DND-41 (cell line): ENCODE results near the gene PRXL2B.

ENCODE experiments used
- ATAC-seq: fragments of 200-7000 bp; cut with Tn5 transposase; 3 replicates; pipeline ENCODE4 v1.9.1; 2021; ENCODE audit warnings: low read depth; ENCODE audit not compliant: insufficient read depth
- DNase-seq: peaks from one replicate; pipeline ENCODE4 v3.0.0-alpha.2; 2020
- H2AFZ ChIP-seq: 2 replicates; pipeline ENCODE4 v1.6.0; 2012; ENCODE audit warnings: low read depth, low read length
- H3K27ac ChIP-seq: 2 replicates; pipeline ENCODE4 v1.5.1; 2012; ENCODE audit warnings: low read length, inconsistent platforms
- H3K27me3 ChIP-seq: fragments of 200-600 bp; sonication (generic); 2 replicates; pipeline ENCODE4 v1.6.0; 2012; ENCODE audit warnings: low read length, mild to moderate bottlenecking, inconsistent platforms; ENCODE audit not compliant: insufficient read depth, poor library complexity
- H3K36me3 ChIP-seq: 2 replicates; pipeline ENCODE4 v1.5.1; 2012; ENCODE audit warnings: low read length, inconsistent platforms; ENCODE audit not compliant: insufficient read depth
- H3K4me1 ChIP-seq: 2 replicates; pipeline ENCODE4 v1.5.1; 2012; ENCODE audit warnings: mild to moderate bottlenecking, low read length; ENCODE audit not compliant: insufficient read depth
- H3K4me2 ChIP-seq: 2 replicates; pipeline ENCODE4 v1.6.0; 2012; ENCODE audit warnings: mild to moderate bottlenecking, moderate library complexity, low read length, inconsistent platforms; ENCODE audit not compliant: insufficient read depth
- H3K4me3 ChIP-seq, 2 experiments: fragments of 200-600 bp in 1 of 2; shearing (Covaris generic) in 1 of 2; 2 replicates each; pipeline ENCODE4 v1.5.1; 2012 to 2016; ENCODE audit warnings: inconsistent platforms in 2 of 2, low read length in 2 of 2, mild to moderate bottlenecking in 2 of 2, low read depth in 1 of 2, moderate library complexity in 1 of 2
- H3K79me2 ChIP-seq: 2 replicates; pipeline ENCODE4 v1.6.0; 2012; ENCODE audit warnings: low read length, inconsistent platforms; ENCODE audit not compliant: insufficient read depth
- H3K9ac ChIP-seq: 2 replicates; pipeline ENCODE4 v1.6.0; 2012; ENCODE audit warnings: low read depth, mild to moderate bottlenecking, inconsistent platforms, low read length, moderate library complexity
- H3K9me3 ChIP-seq: 2 replicates; pipeline ENCODE4 v1.5.1; 2012; ENCODE audit warnings: low read length, moderate library complexity, mild to moderate bottlenecking, inconsistent platforms; ENCODE audit not compliant: insufficient read depth, severe bottlenecking
- H4K20me1 ChIP-seq: 2 replicates; pipeline ENCODE4 v1.6.0; 2012; ENCODE audit warnings: low read length; ENCODE audit not compliant: insufficient read depth
- CTCF ChIP-seq: IDR thresholded peaks from 2 replicates; pipeline ENCODE4 v1.5.1; 2012; ENCODE audit warnings: borderline replicate concordance, low read length, moderate library complexity, mild to moderate bottlenecking; ENCODE audit not compliant: poor library complexity, severe bottlenecking; ENCODE audit errors: extremely low read depth
- EZH2 ChIP-seq: IDR thresholded peaks from 3 replicates; pipeline ENCODE4 v1.6.1; 2012; ENCODE audit warnings: borderline replicate concordance, low read depth, mild to moderate bottlenecking, moderate library complexity, low read length, inconsistent platforms; ENCODE audit not compliant: severe bottlenecking

PRXL2B gene

GRCh38 chr1:2570332-2570731, 16.2 kb upstream of the PRXL2B start:
- H3K36me3 ChIP-seq: no peaks in the 10 kb centered on the region

GRCh38 chr1:2571348-2571747, 15.2 kb upstream of the PRXL2B start:
- no peak for ATAC-seq
- no peak overlapping the region for H3K4me2 ChIP-seq
- H4K20me1 ChIP-seq: no peaks in the 10 kb centered on the region
- no peaks in the 10 kb centered on the region for H3K79me2 ChIP-seq
- DNase-seq: no peak
- TF ChIP-seq EZH2 (no peak), CTCF (no peak)
- no peak overlapping the region for H2AFZ ChIP-seq
- no peaks in the 10 kb centered on the region for H3K36me3 ChIP-seq
- H3K4me1 ChIP-seq: no peaks in the 10 kb centered on the region
- H3K9me3 ChIP-seq: no peaks in the 10 kb centered on the region
- H3K4me3 ChIP-seq: no peak overlapping the region
- H3K27ac ChIP-seq: no peak overlapping the region
- no peak overlapping the region for H3K9ac ChIP-seq
- no peaks in the 10 kb centered on the region for H3K27me3 ChIP-seq

More at GRCh38 chr1:2570332-2570731, 16.2 kb upstream of the PRXL2B start:
- no peak overlapping the region for H3K9ac ChIP-seq
- no peaks in the 10 kb centered on the region for H3K4me1 ChIP-seq
- no peak overlapping the region for H3K4me2 ChIP-seq
- TF ChIP-seq CTCF (no peak), EZH2 (no peak)
- no peak overlapping the region for H2AFZ ChIP-seq
- DNase-seq (no peak), ATAC-seq (no peak)
- no peaks in the 10 kb centered on the region for H4K20me1 ChIP-seq
- no peak overlapping the region for H3K27ac ChIP-seq
- H3K27me3 ChIP-seq: no peaks in the 10 kb centered on the region
- no peak overlapping the region for H3K4me3 ChIP-seq
- H3K79me2 ChIP-seq: no peaks in the 10 kb centered on the region
- no peaks in the 10 kb centered on the region for H3K9me3 ChIP-seq

- Histone ChIP-seq H3K27ac (no peak overlapping the region), H3K27me3 (no peaks in the 10 kb centered on the region), H3K4me1 (no peaks in the 10 kb centered on the region), H3K9me3 (no peaks in the 10 kb centered on the region), H3K9ac (no peak overlapping the region), H3K36me3 (no peaks in the 10 kb centered on the region), H4K20me1 (no peaks in the 10 kb centered on the region), H2AFZ (no peak overlapping the region), H3K4me3 (no peak overlapping the region), H3K4me2 (no peak overlapping the region), H3K79me2 (no peaks in the 10 kb centered on the region)
- DNase-seq: no peak
- no peak for TF ChIP-seq CTCF
- no peak for TF ChIP-seq EZH2
- ATAC-seq: no peak
These were observed 13.2 kb upstream of the PRXL2B start for GRCh38 chr1:2573250-2573920.
